HEK293T (cell line): ENCODE data around the gene RPS19.

Experiments used
- ELF4 ChIP-seq: fragments of 450-650 bp; IDR thresholded peaks from 2 replicates; pipeline ENCODE4 v1.6.1; 2017; ENCODE audit warnings: antibody characterized with exemption
- FOXA1 ChIP-seq: fragments of 450-650 bp; IDR thresholded peaks from 2 replicates; pipeline ENCODE4 v1.6.1; 2016; ENCODE audit warnings: mild to moderate bottlenecking

DNA sequence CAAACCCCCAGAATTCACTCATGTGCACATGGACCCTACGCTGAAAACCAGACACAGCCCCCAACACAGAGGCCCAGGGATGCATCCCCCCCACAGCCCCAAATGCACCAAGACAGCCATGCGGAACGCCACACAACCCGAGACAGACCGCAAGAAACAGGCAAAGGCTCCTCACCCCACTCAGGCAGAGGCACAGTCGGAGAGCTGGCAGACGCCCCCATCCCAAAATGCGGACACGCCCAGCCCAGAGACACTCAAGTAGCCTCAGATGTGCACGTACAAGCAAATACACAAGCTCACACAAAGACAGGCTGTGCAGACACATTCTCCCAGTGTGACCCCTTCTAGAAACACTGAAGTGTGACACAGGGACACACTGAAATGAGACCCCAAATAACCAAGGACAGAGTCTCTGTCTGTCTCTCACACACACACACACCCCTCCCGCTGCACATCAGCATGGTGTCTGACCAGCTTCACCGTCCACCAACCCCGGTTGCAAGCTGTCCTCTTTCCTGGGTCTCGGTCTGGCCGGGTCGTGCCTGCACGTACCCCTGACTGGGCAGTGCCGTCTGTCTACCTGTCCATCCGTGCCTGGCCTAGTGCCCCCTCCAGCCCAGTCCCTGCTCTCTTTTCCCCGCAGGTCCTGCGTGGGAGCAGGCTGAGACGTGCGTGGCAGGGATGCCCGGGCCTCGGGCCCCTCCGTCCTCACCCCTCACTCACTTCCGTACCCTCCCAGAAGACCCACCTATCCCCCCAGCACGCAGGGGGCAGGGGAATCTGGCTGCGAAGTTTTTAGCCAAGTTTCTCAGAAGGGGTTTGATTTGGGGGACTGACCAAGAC is 52.1 kb downstream of the RPS19 start:
- no peak for TF ChIP-seq ELF4
- TF ChIP-seq FOXA1 = no peak
